KMS-11 (cell line): Measurements from ENCODE around the gene NKAIN4.

Source experiments
- H2AFZ ChIP-seq: fragments of 200-600 bp; sonication (generic); 2 replicates; pipeline ENCODE4 v1.6.1; 2016; ENCODE audit warnings: antibody characterized with exemption, mixed run types, low read depth
- H3K27ac ChIP-seq: fragments of 200-600 bp; sonication (generic); 2 replicates; pipeline ENCODE4 v1.6.1; 2016; ENCODE audit warnings: mild to moderate bottlenecking, mixed run types
- H3K27me3 ChIP-seq: fragments of 200-600 bp; sonication (generic); 2 replicates; pipeline ENCODE4 v1.6.1; 2017; ENCODE audit warnings: mild to moderate bottlenecking, low read depth, mixed run types, moderate library complexity; ENCODE audit not compliant: insufficient read depth
- H3K36me3 ChIP-seq: fragments of 200-600 bp; sonication (generic); 2 replicates; pipeline ENCODE4 v1.6.1; 2017; ENCODE audit warnings: mild to moderate bottlenecking, mixed run types; ENCODE audit not compliant: insufficient read depth
- H3K4me1 ChIP-seq: fragments of 200-600 bp; sonication (generic); 2 replicates; pipeline ENCODE4 v1.6.1; 2016; ENCODE audit warnings: mild to moderate bottlenecking, low read depth, mixed run types; ENCODE audit not compliant: poor library complexity, severe bottlenecking
- H3K4me2 ChIP-seq: fragments of 200-600 bp; sonication (generic); 2 replicates; pipeline ENCODE4 v1.7.0; 2016; ENCODE audit warnings: mild to moderate bottlenecking, mixed run types
- H3K4me3 ChIP-seq: fragments of 200-600 bp; sonication (generic); IDR thresholded peaks from 2 replicates; pipeline ENCODE4 v1.6.1; 2017; ENCODE audit warnings: low read depth, low read length, mixed read lengths; ENCODE audit not compliant: insufficient read depth
- H3K79me2 ChIP-seq: fragments of 200-600 bp; sonication (generic); 2 replicates; pipeline ENCODE4 v1.6.1; 2016; ENCODE audit warnings: low read depth, mixed run types; ENCODE audit not compliant: insufficient read depth
- H3K9ac ChIP-seq: fragments of 200-600 bp; sonication (generic); 2 replicates; pipeline ENCODE4 v1.6.1; 2016; ENCODE audit warnings: mild to moderate bottlenecking, mixed run types
- H4K20me1 ChIP-seq: fragments of 200-600 bp; sonication (generic); 2 replicates; pipeline ENCODE4 v1.6.1; 2016; ENCODE audit warnings: mild to moderate bottlenecking, mixed run types; ENCODE audit not compliant: insufficient read depth
- TF ChIP-seq, protein P1 (sequence below): fragments of 200-600 bp; sonication (generic); conservative IDR thresholded peaks from 2 replicates; pipeline ENCODE4 v1.6.1; 2017; ENCODE audit warnings: low read depth, mild to moderate bottlenecking, antibody characterized with exemption, low read length, moderate library complexity, mixed read lengths

Gene NKAIN4

DNA sequence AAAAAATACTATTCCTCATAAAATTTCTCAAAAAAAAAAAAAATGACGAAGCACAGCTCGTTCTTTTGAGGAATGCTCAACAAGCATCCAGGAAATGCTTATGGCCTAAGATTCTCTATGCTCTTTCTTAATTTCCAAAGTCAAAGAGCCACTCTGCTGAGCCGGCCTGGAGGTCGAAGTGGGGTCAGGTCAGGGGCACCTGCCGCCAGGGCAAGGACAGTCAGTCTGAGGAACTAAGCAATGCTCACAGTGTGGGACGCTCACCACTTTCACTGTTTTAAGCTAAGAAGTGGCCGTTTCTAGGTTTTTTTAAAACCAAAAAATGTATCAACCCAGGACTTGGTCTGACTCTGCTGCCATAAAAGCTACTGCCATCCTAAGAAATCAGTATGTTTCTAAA is 55.7 kb downstream of the NKAIN4 start:
- TF ChIP-seq, protein P1, sequence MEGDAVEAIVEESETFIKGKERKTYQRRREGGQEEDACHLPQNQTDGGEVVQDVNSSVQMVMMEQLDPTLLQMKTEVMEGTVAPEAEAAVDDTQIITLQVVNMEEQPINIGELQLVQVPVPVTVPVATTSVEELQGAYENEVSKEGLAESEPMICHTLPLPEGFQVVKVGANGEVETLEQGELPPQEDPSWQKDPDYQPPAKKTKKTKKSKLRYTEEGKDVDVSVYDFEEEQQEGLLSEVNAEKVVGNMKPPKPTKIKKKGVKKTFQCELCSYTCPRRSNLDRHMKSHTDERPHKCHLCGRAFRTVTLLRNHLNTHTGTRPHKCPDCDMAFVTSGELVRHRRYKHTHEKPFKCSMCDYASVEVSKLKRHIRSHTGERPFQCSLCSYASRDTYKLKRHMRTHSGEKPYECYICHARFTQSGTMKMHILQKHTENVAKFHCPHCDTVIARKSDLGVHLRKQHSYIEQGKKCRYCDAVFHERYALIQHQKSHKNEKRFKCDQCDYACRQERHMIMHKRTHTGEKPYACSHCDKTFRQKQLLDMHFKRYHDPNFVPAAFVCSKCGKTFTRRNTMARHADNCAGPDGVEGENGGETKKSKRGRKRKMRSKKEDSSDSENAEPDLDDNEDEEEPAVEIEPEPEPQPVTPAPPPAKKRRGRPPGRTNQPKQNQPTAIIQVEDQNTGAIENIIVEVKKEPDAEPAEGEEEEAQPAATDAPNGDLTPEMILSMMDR = no peak
- H3K27me3 ChIP-seq = no peaks in the 10 kb centered on the region
- peaks cover 60% of the 10 kb centered on the region; the same call in 1 of the 2 replicates for H3K79me2 ChIP-seq
- H3K9ac ChIP-seq = no peak overlapping the region
- peaks cover 11% of the 10 kb centered on the region; the same call in 1 of the 2 replicates for H3K36me3 ChIP-seq
- no peak overlapping the region for H3K4me3 ChIP-seq
- no peak overlapping the region for H3K4me2 ChIP-seq
- no peak overlapping the region for H2AFZ ChIP-seq
- no peak overlapping the region for H3K27ac ChIP-seq
- H4K20me1 ChIP-seq = peaks cover 33% of the 10 kb centered on the region
- no peaks in the 10 kb centered on the region for H3K4me1 ChIP-seq

DNA sequence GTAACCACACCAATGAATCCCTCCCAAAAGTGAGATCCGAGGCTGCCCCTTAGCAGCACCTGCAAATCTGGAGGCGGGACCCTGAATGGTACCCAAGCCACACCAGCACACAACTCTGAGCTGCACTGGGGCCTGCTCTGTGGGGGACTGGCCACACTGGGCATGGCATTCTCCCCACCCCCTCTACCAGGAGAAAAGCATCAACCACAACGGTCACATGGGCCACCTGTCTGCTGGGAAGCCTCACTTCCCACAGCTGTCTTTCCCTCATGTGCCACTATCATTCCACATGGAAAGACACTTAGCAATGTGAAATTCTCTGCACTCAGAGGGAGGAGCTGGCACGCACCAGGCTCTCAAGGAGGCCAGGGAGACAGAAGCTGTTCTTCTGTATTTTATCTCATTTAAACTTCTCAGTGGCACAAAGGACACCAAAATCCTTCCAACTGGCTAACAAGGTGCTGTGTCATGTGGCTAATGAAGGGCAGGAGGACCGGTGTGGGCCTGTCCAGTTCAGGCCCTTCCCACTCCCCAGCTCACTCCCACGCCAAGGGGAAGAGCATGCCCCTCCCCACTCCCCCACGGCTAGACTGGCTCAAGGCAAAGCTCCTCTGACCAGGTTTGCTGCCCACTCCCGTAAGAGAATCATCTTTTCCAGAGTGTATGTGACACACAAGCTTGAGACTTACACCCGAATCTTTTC is 57.3 kb downstream of the NKAIN4 start:
- Histone ChIP-seq H3K4me1 (no peaks in the 10 kb centered on the region), H3K4me2 (no peak overlapping the region), H3K9ac (no peak overlapping the region), H3K27ac (no peak overlapping the region), H4K20me1 (peaks cover 33% of the 10 kb centered on the region), H3K4me3 (no peak overlapping the region), H3K79me2 (peaks cover 53% of the 10 kb centered on the region; the same call in 1 of the 2 replicates), H3K27me3 (no peaks in the 10 kb centered on the region), H3K36me3 (no peaks in the 10 kb centered on the region; the same call in 1 of the 2 replicates), H2AFZ (no peak overlapping the region)
- TF ChIP-seq, protein P1 = no peak

DNA sequence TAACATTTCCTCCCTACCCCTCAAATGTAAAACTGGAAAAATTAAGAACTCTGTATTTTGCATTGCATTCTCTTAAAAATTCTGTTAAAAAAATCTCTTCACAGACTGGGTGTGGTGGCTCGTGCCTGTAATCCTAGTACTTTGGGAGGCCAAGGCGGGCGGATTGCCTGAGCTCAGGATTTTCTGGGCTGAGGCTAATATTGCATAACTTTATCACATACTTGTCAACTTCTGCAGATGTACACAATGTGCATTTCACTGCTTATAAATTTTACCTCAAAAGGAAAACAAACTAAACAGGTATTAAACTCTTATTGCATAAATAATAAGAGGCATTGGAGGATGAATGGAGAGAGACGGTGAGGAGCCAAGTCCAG is 59.5 kb downstream of the NKAIN4 start:
- Histone ChIP-seq H3K36me3 (no peaks in the 10 kb centered on the region; the same call in 1 of the 2 replicates), H2AFZ (no peak overlapping the region), H3K4me1 (no peaks in the 10 kb centered on the region), H3K9ac (no peak overlapping the region), H3K4me2 (no peak overlapping the region), H3K27me3 (no peaks in the 10 kb centered on the region), H4K20me1 (peaks cover 22% of the 10 kb centered on the region; the same call in 1 of the 2 replicates), H3K4me3 (no peak overlapping the region), H3K79me2 (peaks cover 32% of the 10 kb centered on the region; the same call in 1 of the 2 replicates), H3K27ac (no peak overlapping the region)
- TF ChIP-seq, protein P1 = no peak

DNA sequence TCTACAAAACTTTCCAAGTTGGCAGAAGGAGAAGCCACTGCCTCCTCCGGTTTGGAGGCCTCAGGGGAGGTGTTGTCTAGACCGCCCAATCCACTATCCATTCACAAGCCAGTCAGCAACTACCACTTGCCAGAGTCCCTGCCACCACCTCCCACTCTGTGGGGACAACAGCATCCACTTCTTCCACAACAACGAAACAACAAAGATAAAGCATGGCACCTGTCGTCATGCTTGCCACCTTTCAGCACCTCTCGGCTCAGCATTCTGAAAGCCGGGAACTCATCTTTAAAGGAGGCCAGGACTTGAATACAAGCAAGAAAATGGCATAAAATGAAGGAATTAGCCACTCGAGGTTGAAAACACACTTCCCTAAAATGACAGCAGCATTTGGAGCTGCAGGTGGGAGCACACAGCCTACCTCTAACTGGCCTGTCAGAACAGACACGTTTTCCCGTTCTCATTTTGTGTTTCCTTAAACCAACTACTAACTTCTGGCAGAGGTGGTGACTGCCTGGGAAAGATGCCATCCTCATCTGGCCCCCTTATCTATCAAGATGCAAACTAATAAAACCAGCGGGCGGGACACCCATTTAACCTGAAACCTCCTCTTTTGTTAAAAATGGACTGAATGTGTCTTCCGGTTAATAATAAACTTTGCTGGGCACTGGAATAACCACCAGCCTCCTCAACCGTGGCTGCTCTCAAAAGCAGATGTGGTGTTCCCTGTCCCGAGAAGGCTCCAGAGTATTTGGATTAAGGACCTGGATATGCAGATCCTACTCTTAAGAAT is 60.1 kb downstream of the NKAIN4 start:
- Histone ChIP-seq H3K9ac (no peak overlapping the region), H3K36me3 (no peaks in the 10 kb centered on the region; the same call in 1 of the 2 replicates), H3K4me2 (no peak overlapping the region), H3K4me3 (no peak overlapping the region), H3K4me1 (no peaks in the 10 kb centered on the region), H3K27ac (no peak overlapping the region), H2AFZ (no peak overlapping the region), H3K79me2 (peaks cover 27% of the 10 kb centered on the region; the same call in 1 of the 2 replicates), H3K27me3 (no peaks in the 10 kb centered on the region), H4K20me1 (peaks cover 19% of the 10 kb centered on the region; the same call in 1 of the 2 replicates)
- TF ChIP-seq, protein P1 = no peak
